Nephron (organoid): ENCODE data around the gene QRFP.

ENCODE experiments used
- H3K27ac Mint-ChIP-seq, 3 experiments: 2 replicates each; pipeline ENCODE4 v1.8.0; 2020; ENCODE audit warnings: mixed read lengths in 3 of 3, mild to moderate bottlenecking in 2 of 3, moderate library complexity in 1 of 3
- H3K27me3 Mint-ChIP-seq: 2 replicates; pipeline ENCODE4 v1.8.0; 2021; ENCODE audit warnings: low read depth, mild to moderate bottlenecking, moderate library complexity, mixed read lengths
- H3K36me3 Mint-ChIP-seq: 2 replicates; pipeline ENCODE4 v1.8.0; 2020; ENCODE audit warnings: low read depth, mixed read lengths
- H3K4me1 Mint-ChIP-seq: 2 replicates; pipeline ENCODE4 v1.8.0; 2020; ENCODE audit warnings: mixed read lengths
- H3K4me3 Mint-ChIP-seq, 3 experiments: 2 replicates each; pipeline ENCODE4 v1.8.0; 2020; ENCODE audit warnings: mild to moderate bottlenecking in 3 of 3, mixed read lengths in 3 of 3, moderate library complexity in 2 of 3
- H3K9me3 Mint-ChIP-seq: 2 replicates; pipeline ENCODE4 v1.8.0; 2020; ENCODE audit warnings: mixed read lengths
- TF ChIP-seq, protein P1 (sequence below), 3 experiments: fragments of 200-600 bp; sonication (generic); IDR thresholded peaks; one replicate each; pipeline ENCODE4 v1.5.0; 2021; ENCODE audit warnings: antibody characterized with exemption in 3 of 3; ENCODE audit not compliant: unreplicated experiment in 3 of 3

QRFP gene

DNA sequence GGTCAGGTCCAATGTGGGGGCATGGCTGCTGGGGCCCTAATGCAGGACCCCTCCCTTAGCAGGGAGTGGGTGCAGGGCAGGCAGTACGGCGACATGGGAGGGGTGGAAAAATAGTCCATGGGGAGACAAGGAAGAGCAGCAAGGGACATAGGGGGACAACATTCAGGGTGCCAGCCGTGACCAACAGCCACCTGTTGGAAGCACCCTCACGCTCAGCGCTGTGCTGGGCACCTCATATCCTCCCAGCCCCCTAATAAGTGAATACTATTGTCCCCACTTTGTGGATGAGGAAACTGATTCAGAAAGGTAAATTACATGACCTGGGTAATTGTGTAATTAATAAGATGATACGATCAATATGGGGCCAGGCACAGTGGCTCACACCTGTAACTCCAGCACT, 45.5 kb upstream of the QRFP start:
- Mint-ChIP-seq H3K27ac (no peak overlapping the region), H3K4me1 (no peaks in the 10 kb centered on the region), H3K27me3 (peaks cover 85% of the 10 kb centered on the region), H3K9me3 (no peaks in the 10 kb centered on the region), H3K36me3 (no peaks in the 10 kb centered on the region), H3K4me3 (no peak overlapping the region)
- TF ChIP-seq, protein P1, sequence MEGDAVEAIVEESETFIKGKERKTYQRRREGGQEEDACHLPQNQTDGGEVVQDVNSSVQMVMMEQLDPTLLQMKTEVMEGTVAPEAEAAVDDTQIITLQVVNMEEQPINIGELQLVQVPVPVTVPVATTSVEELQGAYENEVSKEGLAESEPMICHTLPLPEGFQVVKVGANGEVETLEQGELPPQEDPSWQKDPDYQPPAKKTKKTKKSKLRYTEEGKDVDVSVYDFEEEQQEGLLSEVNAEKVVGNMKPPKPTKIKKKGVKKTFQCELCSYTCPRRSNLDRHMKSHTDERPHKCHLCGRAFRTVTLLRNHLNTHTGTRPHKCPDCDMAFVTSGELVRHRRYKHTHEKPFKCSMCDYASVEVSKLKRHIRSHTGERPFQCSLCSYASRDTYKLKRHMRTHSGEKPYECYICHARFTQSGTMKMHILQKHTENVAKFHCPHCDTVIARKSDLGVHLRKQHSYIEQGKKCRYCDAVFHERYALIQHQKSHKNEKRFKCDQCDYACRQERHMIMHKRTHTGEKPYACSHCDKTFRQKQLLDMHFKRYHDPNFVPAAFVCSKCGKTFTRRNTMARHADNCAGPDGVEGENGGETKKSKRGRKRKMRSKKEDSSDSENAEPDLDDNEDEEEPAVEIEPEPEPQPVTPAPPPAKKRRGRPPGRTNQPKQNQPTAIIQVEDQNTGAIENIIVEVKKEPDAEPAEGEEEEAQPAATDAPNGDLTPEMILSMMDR (IDR thresholded peaks at IDR 0.05; ENCODE audit: unreplicated experiment in 3 of 3), result no peak

DNA sequence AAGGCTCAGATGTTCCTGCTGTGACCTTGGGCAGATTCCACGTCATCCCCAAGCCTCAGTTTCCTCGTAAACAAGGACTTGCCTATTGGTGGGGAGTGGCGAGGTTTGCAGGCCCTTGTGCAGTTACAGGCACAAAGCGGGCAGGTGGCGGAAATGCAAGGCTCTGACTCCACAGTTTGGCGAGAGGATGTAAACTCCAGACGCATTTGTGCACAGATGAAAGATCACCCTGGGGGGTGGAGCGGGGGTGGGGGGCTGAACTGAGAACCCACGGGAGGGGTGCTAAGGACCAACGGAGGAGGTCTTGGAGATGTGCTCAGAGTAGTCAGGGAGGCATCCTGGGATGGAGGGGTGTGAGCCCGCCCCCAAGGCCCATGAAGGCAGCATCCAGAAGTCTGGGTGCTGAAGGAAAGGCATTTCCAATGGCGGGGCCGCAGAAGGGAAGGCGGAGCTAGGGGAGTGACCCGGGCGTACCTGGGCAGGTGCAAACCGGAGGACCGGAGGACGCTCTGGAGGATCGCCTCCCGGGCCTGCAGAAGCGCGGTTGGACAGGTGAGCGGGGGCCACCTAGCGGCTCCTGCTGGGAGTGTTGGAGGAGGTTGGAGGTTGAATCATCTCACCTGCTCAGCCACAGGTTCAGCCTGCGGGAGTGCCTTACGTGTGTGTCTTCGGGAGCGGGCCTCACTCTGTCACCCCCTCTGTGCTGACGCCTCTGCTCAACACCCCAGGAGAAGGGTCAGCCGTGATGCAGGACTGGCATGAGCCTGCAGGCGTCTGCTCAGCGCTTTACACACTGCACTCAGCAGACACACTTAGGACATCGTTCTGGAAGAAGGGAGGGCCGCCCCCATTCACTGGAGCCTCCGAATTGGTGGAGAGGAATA, 44.3 kb upstream of the QRFP start:
- TF ChIP-seq, protein P1 (IDR thresholded peaks at IDR 0.05; ENCODE audit: unreplicated experiment in 3 of 3), result peak; percentile 77 to 90 (median 84)
- H3K9me3 Mint-ChIP-seq, result no peaks in the 10 kb centered on the region
- no peak overlapping the region for H3K27ac Mint-ChIP-seq
- no peaks in the 10 kb centered on the region for H3K36me3 Mint-ChIP-seq
- peak overlapping the region; percentile 50 to 76 (median 56) for H3K4me3 Mint-ChIP-seq
- H3K4me1 Mint-ChIP-seq, result peaks cover 9% of the 10 kb centered on the region
- peaks cover 88% of the 10 kb centered on the region for H3K27me3 Mint-ChIP-seq

DNA sequence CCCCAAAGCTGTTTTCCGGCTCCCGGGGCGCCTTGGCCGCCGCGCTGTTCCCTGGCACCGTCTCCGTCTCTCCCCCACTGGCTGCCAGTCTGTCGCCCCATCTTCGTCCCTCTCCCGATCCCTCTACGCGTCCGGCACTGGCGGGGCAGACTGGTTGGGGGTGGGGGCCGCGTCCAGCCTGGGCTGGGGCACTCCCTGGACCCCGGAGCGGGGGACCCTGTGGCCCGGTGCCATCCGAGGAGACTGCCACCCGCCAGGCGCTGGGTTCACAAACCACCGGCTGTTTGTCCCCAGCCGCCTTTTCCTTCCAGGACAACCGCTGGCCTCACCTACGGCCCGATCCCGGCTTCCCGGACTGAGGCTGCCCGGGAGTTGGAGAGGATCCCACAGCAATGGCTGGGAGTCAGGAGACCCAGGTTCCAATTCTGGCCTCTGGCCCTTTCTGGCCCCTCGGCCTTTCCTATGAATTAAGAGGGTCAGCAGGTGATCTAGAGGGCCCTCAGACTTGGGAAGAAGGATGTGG, 43.5 kb upstream of the QRFP start:
- no peaks in the 10 kb centered on the region for H3K36me3 Mint-ChIP-seq
- H3K27ac Mint-ChIP-seq, result no peak overlapping the region
- H3K27me3 Mint-ChIP-seq, result peaks cover 88% of the 10 kb centered on the region
- TF ChIP-seq, protein P1 (IDR thresholded peaks at IDR 0.05; ENCODE audit: unreplicated experiment in 3 of 3), result no peak
- peak overlapping the region in 1 of 3 experiments; percentile 65 for H3K4me3 Mint-ChIP-seq
- H3K9me3 Mint-ChIP-seq, result no peaks in the 10 kb centered on the region
- peaks cover 13% of the 10 kb centered on the region for H3K4me1 Mint-ChIP-seq

DNA sequence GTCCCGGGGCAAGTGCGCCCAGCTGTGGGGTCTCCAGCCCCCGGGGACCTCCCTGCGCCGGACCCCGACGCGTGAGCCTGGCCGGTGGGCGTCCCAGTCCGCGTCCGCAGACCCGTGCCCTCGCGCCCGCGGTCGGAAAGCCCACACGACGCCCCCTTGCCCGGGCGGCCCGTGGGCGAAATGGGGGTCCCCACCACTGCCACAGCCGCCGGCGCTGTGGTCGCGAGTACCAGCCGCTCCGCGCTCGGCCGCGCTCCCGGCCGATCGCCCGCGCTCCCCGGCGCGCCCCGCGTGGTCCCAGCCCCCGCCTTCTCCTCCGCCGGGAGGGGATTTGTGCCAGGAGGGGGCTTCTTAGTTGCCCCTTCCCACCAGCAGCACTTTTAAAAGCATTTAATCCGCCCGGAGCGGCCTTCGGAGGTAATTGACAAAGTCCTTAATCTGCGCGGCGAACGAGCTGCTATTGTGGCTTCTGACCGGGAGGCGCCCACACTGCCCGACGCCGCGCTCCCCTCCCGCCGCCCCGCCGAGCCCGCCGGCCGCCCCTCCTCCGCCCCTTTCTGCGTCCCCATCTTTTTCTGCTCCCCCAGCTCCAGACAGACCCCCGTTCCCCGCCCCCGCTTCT, 42.9 kb upstream of the QRFP start:
- H3K4me3 Mint-ChIP-seq, result peak overlapping the region in 2 of 3 experiments; percentile 61 to 65
- H3K4me1 Mint-ChIP-seq, result peaks cover 16% of the 10 kb centered on the region
- no peaks in the 10 kb centered on the region for H3K9me3 Mint-ChIP-seq
- H3K27ac Mint-ChIP-seq, result no peak overlapping the region
- no peaks in the 10 kb centered on the region for H3K36me3 Mint-ChIP-seq
- peaks cover 88% of the 10 kb centered on the region for H3K27me3 Mint-ChIP-seq
- TF ChIP-seq, protein P1 (IDR thresholded peaks at IDR 0.05; ENCODE audit: unreplicated experiment in 3 of 3), result no peak

DNA sequence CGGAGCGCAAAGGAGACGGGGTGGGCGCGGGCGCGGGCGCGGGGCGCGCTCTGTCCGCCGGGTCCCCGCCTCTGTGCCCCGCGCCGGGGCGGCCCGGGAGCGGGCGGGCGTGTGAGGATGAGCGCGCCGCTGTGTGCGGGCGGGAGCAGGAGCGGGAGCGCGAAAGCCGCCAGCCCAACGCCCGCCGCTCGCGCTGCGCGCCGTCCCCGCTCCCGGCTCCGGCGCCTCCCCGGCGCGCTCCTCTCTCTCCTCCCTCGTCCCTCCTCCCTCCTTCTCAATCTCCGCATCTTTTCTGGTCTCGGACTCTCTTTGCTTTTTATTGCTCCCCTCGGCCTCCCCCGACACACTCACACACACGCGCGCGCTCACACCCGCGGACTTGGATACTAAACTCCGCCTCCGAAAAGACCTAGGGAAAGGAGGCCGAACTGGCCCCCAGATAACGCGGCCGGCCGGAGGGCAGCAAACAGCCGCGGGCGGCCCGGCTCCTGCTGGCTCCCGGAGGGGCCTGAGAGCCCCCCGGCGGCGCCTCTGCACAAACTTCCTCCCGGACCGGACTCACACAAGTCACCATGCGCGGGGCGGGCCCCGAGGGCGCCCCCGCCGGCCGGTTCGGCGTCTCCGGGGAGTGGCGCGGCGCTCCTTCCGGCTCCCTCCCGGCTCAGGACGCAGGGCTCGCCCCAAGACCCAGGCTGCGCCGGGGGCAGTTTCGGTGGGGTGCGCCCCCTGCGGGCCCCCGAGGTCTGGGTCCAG, 42.2 kb upstream of the QRFP start, which contains the start of gene FIBCD1:
Gene FIBCD1, minus strand, starts transcription at position 596 of the 753 bp plus-strand sequence. CDS start 640 bp downstream, outside the sequence.
- TF ChIP-seq, protein P1 (IDR thresholded peaks at IDR 0.05; ENCODE audit: unreplicated experiment in 3 of 3), result peak in 2 of 3 experiments; percentile 16 to 24
- Mint-ChIP-seq H3K4me3 (peak within 1 kb of the TSS; percentile 77 to 89 (median 89)), H3K27ac (no peak within 1 kb of the TSS), H3K9me3 (no peaks in the 10 kb centered on the region), H3K4me1 (peaks cover 16% of the 10 kb centered on the region), H3K36me3 (no peaks in the 10 kb centered on the region), H3K27me3 (peaks cover 90% of the 10 kb centered on the region)
